ENCODE data around the gene ATF2.
"Not testable (repeated sequence)": the region's sequence is repeated elsewhere in the genome, so short reads cannot be mapped to it uniquely, and the experiment has no call there.

The ATF2 gene

DNA sequence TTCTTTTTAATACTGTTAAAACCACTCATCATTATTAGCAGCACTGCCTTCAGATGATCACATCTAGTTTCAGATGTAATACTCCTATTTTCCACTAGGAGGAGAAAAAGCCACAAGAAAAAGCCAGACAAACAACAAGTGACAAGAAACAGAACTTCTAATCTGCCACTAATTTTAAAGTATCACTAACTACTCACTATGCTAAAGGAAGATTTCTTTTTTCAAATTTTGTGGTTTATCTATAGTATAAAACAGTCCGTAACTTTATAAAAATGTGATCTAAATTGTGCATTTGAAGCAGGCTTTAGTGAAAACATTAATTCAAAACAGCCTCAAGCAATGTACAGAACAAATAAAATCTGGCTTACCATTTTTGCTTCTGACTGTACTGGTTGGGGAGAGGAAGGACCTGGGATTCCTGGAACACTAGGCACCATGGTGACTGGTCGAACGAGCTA is 56.8 kb downstream of the ATF2 start:
- TF ChIP-seq, protein P1, sequence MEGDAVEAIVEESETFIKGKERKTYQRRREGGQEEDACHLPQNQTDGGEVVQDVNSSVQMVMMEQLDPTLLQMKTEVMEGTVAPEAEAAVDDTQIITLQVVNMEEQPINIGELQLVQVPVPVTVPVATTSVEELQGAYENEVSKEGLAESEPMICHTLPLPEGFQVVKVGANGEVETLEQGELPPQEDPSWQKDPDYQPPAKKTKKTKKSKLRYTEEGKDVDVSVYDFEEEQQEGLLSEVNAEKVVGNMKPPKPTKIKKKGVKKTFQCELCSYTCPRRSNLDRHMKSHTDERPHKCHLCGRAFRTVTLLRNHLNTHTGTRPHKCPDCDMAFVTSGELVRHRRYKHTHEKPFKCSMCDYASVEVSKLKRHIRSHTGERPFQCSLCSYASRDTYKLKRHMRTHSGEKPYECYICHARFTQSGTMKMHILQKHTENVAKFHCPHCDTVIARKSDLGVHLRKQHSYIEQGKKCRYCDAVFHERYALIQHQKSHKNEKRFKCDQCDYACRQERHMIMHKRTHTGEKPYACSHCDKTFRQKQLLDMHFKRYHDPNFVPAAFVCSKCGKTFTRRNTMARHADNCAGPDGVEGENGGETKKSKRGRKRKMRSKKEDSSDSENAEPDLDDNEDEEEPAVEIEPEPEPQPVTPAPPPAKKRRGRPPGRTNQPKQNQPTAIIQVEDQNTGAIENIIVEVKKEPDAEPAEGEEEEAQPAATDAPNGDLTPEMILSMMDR (IDR thresholded peaks at IDR 0.05; ENCODE audit: low read depth, low read length, missing control alignments) = peak; percentile 44
- no peak overlapping the region for H3K4me3 ChIP-seq (replicated peaks; ENCODE audit: low read depth, low read length)
- DNase-seq (ENCODE audit: extremely low read depth, low read depth) = peak; percentile 31

DNA sequence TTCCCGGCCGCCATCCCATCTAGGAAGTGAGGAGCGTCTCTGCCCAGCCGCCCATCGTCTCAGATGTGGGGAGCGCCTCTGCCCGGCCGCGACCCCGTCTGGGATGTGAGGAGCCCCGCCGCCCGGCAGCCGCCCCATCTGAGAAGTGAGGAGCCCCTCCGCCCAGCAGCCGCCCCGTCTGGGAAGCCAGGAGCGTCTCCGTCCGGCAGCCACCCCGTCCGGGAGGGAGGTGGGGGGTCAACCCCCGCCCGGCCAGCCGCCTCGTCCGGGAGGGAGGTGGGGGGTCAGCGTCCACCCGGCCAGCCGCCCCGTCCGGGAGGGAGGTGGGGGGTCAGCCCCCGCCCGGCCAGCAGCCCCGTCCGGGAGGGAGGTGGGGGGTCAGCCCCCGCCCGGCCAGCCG is 59.9 kb downstream of the ATF2 start:
- H3K4me3 ChIP-seq (replicated peaks; ENCODE audit: low read depth, low read length); DNase-seq (ENCODE audit: extremely low read depth, low read depth): not testable (repeated sequence)

DNA sequence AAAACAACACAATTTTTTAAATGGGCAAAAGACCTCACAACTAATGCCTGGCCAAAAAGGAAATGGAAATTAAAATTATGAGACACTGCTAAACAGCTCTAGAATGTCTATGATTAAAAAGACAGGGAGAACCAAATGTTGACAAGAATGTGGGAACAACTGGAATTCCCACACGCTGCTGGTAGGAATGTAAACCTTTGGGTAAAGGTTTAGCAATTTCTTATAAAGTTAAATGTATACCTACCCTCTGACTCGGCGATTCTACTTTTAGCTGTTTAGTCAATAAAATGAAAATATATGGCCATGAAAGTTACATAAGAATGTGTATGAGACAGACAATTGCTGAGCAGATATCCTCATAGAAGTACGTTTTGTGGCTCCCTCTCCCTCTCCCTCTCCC is 60.9 kb downstream of the ATF2 start:
- no peak for DNase-seq (ENCODE audit: extremely low read depth, low read depth)
- no peak overlapping the region for H3K4me3 ChIP-seq (replicated peaks; ENCODE audit: low read depth, low read length)
- TF ChIP-seq, protein P1 (IDR thresholded peaks at IDR 0.05; ENCODE audit: low read depth, low read length, missing control alignments) = no peak

DNA sequence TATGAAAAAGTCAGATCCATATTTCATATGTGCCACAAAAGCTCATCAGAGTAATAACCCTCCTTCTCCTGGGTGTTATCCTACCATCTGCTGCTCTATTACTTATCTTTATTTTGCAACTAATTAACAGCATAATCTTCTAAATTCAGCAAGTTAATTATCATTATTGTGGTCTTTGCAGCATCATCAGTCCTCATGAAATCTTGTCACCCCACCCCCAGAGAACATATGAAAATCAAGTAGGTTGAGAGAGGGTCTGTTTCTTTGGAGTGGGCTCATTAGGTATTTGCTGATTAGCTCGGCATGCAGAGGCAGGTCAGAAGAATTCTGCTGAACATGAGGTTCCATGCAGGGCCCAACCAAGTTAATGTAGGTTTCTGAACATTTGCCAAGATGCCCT is 64.8 kb downstream of the ATF2 start:
- no peak for DNase-seq (ENCODE audit: extremely low read depth, low read depth)
- TF ChIP-seq, protein P1 (IDR thresholded peaks at IDR 0.05; ENCODE audit: low read depth, low read length, missing control alignments) = no peak
- H3K4me3 ChIP-seq (replicated peaks; ENCODE audit: low read depth, low read length) = no peak overlapping the region

DNA sequence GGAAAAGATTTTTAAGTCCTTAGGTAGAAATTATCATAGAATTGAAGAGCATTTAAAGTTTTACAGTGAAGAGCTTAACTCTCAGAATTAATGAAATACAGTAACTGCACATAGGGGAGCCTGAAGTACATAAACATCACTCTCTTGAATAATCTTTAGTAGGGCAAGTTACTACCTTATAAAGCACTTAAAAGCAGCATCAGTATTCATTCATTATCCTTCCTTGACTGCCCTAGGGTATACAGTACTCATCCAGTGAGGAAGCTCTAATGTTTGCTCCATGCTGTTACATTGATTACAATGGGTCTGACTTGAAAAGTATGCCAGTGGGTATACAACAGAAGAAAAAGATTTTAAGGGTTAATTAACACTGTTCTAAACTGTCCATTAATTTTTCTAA is 66.5 kb downstream of the ATF2 start:
- TF ChIP-seq, protein P1 (IDR thresholded peaks at IDR 0.05; ENCODE audit: low read depth, low read length, missing control alignments) = no peak
- H3K4me3 ChIP-seq (replicated peaks; ENCODE audit: low read depth, low read length) = no peak overlapping the region

DNA sequence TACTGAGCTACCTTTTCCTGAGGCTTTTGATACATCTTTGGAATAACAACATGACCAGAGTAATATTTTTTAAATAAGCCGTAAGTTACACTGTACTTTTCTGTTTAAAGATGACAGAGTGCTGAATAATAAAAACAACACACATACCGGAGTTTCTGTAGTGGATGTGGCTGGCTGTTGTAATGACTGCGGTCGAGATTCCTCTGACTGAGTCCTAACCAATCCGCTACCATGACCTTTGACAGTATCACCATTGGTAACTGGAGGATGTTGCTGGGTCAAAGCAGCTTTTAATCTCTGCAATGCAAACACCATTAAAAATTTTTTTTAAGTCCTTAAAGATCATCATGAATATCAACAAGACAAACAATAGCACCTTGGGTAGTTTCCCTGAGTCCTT is 70.7 kb downstream of the ATF2 start:
- DNase-seq (ENCODE audit: extremely low read depth, low read depth) = peak; percentile 14
- H3K4me3 ChIP-seq (replicated peaks; ENCODE audit: low read depth, low read length) = no peak overlapping the region
- TF ChIP-seq, protein P1 (IDR thresholded peaks at IDR 0.05; ENCODE audit: low read depth, low read length, missing control alignments) = no peak

More for the DNA sequence above, 66.5 kb downstream of the ATF2 start:
- DNase-seq (ENCODE audit: extremely low read depth, low read depth) = no peak

DNA sequence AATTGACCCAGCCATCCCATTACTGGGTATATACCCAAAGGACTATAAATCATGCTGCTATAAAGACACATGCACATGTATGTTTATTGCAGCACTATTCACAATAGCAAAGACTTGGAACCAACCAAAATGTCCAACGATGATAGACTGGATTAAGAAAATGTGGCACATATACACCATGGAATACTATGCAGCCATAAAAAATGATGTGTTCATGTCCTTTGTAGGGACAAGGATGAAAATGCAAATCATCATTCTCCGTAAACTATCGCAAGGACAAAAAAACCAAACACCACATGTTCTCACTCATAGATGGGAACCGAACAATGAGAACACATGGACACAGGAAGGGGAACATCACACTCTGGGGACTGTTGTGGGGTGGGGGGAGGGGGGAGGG is 83.9 kb downstream of the ATF2 start:
- H3K4me3 ChIP-seq (replicated peaks; ENCODE audit: low read depth, low read length); DNase-seq (ENCODE audit: extremely low read depth, low read depth): not testable (repeated sequence)

DNA sequence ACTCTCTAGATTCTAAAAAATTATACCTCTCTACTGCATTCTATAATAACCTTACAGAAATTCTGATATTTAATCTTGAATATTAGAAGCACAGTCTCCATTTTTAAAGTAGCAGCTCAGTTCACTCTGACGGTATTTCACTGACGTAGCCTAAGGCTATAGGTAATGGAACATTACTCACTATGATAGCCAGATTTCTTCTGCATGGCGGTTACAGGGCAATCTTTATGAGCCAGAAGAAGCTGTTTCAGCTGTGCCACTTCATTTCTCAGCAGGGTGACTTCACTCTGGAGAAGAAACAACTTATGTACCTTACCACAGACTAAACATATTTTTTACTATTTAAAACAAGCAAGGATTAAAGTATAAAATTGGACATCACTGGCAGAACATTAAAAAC is 87.5 kb downstream of the ATF2 start:
- DNase-seq (ENCODE audit: extremely low read depth, low read depth) = no peak
- TF ChIP-seq, protein P1 (IDR thresholded peaks at IDR 0.05; ENCODE audit: low read depth, low read length, missing control alignments) = no peak
- no peak overlapping the region for H3K4me3 ChIP-seq (replicated peaks; ENCODE audit: low read depth, low read length)

Data from HFF-Myc (cell line).